DMS 273 (cell line): ENCODE data around the gene PARD6G.
"Not testable (repeated sequence)": the region's sequence is repeated elsewhere in the genome, so short reads cannot be mapped to it uniquely, and the experiment has no call there.

ENCODE experiments used
- DNase-seq: peaks from one replicate; lab custom pipeline; 2025; ENCODE audit not compliant: unreplicated experiment; lab: John Stamatoyannopoulos, UW

Gene PARD6G

GRCh38 chr18:80243204-80243603 lies 4.1 kb downstream of the PARD6G start:
- DNase-seq: no peak

- DNase-seq: no peak
These were observed 5.2 kb downstream of the PARD6G start for GRCh38 chr18:80241919-80242777.

DNA sequence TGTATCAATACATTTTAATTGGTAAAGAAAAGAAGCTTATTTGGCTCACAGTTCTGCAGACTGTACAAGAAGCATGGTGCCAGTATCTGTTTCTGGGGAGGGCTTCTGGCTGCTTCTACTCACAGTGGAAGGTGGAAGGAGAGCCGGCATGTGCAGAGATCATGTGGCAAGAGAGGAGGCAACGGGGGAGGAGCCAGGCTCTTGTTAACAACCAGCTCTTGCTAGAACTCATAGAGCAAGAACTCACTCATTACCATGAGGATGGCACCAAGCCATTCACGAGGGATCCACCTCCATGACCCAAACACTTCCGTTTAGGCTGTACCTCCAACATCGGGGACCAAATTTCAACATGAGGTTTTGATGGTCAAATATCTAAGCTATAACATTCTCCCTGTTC lies 7.5 kb downstream of the PARD6G start:
- no peak for DNase-seq

GRCh38 chr18:80238651-80239260 lies 8.6 kb downstream of the PARD6G start:
- DNase-seq: no peak

DNA sequence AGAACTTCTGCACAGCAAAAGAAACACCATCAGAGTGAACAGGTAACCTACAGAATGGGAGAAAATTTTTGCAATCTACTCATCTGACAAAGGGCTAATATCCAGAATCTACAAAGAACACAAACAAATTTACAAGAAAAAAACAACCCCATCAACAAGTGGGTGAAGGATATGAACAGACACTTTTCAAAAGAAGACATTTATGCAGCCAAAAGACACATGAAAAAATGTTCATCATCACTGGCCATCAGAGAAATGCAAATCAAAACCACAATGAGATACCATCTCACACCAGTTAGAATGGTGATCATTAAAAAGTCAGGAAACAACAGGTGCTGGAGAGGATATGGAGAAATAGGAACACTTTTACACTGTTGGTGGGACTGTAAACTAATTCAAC lies 9.8 kb downstream of the PARD6G start:
- DNase-seq: not testable (repeated sequence)

GRCh38 chr18:80234398-80234797 lies 12.9 kb downstream of the PARD6G start:
- DNase-seq: no peak

GRCh38 chr18:80233899-80234298 lies 13.4 kb downstream of the PARD6G start:
- no peak for DNase-seq

- no peak for DNase-seq
These were observed 14.0 kb downstream of the PARD6G start for GRCh38 chr18:80233201-80233835.

- no peak for DNase-seq
These were observed 14.6 kb downstream of the PARD6G start for GRCh38 chr18:80232710-80233109.

DNA sequence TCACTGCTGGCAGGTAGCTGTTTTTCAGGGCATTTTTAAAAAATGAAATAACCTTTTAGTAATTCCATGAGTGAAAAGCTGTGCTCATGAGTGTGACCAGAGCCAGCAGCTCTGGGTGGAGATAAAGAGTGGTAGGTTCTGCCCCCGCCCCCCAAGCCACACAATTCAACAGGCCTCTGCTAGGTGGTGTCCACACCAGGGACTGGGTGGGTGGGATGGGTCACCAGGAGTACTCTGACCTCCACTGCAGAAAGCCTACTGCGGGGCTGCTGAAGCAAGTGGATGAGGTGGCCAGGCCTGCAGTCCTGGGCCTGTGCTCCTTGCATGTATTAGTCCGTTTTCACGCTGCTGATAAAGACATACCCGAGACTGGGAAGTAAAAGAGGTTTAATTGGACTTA lies 15.3 kb downstream of the PARD6G start:
- DNase-seq: no peak

- no peak for DNase-seq
These were observed 15.7 kb downstream of the PARD6G start for GRCh38 chr18:80231616-80232015.

GRCh38 chr18:80231151-80231550 lies 16.2 kb downstream of the PARD6G start:
- DNase-seq: no peak

GRCh38 chr18:80229766-80230745 lies 17.3 kb downstream of the PARD6G start:
- DNase-seq: no peak

DNA sequence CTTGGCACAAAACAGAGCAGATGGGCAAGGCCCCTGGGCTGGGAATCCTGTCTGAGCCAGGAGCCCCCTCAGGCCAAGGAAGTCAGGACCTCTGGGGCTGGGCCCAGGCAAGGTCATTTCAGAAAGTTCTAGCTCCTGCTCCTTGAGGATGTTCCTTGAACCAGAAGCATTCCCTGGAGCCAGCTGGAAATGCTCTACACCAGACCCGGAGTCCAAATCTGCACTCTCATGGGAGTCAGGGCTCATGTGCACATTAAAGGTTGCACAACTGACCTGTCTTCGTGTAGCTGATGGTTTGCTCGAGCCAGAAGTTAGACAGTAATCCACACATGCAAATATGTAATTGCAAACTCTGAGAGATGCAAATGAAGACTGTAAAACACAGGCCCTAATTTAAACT lies 18.0 kb downstream of the PARD6G start:
- no peak for DNase-seq

DNA sequence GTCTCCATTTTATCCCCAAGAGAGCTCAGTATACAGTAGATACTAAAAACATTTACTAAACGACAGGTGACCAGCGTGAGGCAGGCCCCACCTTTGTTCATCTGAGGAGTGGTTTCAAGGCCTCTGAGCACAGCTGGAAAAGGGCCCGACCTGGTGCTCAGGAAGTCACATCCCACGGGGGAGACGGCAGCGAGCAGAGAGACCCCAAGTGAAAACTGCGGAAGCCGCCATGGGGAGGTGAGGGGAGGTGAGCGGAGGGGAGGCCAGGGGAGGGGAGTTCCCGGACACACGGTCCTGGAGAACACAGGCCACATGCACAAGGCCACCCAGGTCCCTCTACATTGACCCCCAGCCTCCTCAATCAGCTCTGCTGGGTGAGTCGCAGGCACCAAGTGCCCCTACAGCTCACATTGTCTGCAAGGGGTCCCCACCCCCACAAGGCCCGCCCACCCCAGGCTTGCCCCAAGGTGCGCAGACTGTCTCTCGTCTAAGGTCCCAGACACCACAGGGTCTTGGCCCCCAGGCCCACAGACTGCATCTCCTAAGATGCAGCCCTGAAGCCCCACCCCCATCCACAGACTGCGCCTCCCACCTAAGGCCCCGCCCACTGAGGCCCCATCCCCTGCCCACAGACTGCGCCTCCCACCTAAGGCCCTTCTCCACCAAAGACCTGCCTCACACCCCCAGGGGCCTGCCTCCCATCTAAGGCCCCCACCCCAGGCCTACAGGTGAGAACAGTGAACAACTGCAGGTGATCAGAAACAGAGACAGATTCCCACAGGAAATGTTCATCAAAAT lies 19.1 kb downstream of the PARD6G start:
- no peak for DNase-seq

- no peak for DNase-seq
These were observed 19.8 kb downstream of the PARD6G start for GRCh38 chr18:80227472-80227871.

GRCh38 chr18:80225685-80226084 lies 21.6 kb downstream of the PARD6G start:
- DNase-seq: no peak

DNA sequence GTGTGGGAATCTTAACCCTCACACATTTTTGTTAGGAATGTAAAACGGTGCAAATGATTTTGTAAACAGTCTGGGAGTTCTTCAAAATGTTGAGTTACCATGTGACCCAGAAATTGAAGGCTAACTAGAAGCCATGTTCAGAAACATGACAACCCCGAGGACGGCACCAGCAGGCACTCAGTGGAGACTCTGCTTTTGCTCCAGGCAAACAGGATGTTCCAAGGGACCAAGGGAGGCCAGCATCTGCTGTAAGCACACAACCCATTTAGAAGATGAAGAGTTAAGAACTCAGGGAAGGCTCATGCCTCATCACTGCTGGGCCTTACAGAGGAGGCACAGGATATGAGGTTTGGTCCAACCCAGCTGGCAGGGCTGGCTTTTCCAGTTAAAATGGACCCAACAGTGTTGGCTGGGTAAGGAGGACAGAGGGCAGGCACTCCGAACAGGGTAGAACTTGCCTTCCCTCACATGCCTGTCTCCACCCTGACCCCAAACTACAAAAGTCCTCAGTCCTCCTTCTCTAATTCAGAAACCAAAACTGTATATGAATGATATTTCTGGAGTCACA lies 23.6 kb downstream of the PARD6G start:
- no peak for DNase-seq

DNA sequence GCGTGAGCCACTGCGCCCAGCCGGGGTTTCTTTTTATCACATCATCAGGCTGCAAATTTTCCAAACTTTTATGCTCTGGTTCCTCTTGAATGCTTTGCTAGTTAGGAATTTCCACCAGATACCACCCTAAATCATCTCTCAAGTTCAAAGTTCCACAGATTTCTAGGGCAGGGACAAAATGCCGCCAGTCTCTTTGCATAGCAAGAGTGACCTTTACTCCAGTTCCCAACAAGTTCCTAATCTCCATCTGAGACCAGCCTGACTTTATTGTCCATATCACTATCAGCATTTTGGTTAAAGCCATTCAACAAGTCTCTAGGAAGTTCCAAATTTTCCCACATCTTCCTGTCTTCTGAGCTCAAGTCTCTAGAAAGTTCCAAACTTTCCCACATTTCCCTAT lies 27.8 kb downstream of the PARD6G start:
- not testable (repeated sequence) for DNase-seq
